HG03060 (cell line): ENCODE results near the gene ATP5PO.
"Not testable (repeated sequence)": the region's sequence is repeated elsewhere in the genome, so short reads cannot be mapped to it uniquely, and the experiment has no call there.

Experiments
- ATAC-seq: cut with Tn5 transposase; IDR thresholded peaks from one replicate; pipeline ENCODE4 v1.9.1; 2021; ENCODE audit warnings: low read depth, moderate number of reproducible peaks; ENCODE audit not compliant: unreplicated experiment

ATP5PO gene

DNA sequence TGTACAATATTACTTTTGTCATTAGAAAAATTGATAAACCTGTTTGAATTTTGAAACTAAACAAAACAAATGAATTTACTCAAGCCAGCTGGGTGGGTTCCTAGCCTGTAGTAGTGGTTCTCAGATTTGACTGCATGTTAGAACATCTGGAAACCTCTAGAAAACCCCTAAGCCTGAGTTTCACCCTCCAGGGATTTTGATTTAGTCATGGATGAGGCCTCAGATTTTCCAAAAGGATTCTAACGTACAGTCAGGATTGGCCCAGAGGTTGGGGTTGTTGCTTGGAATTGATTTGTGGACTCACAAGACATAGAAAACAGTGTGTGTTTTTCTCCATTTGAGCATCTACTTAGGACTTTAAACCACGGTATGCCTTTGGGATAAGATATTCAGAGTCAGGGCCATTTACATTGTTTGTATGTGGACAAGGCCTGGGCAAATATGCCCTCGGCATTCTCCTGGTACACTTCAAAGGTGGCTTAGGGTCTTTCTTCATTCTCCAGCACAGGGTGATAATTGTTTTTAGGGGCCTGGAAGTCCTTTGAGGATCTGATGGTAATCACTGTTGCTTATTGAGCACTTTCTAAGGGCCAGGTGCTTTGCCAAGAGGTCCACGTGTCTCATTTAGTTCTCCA is 42.6 kb downstream of the ATP5PO start:
- no peak for ATAC-seq

DNA sequence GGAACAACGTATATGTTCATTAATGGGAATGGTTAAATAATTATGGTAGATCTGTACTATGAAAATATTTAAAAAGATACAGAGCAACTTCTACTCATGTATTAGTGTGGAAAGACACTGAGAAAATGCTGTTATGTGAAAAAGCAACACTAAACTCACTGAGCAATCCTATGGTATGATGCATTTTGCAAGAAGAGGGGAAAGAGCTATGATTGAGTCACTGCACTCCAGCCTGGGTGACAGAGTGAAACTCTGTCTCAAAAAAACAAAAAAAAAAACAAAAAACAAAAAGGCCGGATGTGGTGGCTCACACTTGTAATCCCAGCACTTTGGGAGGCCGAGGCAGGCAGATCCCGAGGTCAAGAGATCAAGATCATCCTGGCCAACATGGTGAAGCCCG is 44.4 kb downstream of the ATP5PO start:
- no peak for ATAC-seq

DNA sequence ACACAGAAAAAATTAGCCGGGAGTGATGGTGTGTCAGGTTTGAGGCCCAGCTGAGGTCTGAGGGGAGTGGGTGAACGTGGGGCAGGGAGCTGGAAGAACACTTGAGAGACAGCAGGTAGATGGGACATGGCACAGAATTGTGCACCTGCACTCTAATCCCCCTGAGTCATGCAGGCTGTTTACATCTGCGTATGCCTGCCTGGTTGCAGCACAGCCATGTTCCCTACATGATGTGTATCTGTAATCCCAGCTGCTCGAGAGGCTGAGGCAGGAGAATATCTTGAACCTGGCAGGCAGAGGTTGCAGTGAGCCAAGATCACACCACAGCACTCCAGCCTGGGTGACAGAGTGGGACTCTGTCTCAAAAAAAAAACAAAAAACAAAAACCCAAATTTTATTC is 44.8 kb downstream of the ATP5PO start:
- no peak for ATAC-seq

DNA sequence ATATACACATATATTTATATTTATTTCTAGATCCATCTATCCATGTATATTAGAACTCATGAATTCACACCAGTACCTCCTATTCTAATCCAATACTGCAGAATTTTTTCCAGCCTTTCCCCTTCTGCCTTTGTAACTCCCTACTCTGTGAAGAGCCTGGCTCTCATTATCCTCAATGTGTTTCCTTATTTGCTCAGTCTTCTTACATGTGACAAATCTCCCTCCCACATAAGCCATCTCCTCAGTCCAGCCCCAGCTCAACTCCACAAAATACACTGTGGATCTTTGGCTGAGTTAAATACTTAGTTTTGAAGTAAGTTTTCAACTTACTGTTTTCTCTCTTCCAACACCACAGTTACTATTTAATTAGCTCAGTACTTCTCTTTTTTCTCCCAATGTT is 45.7 kb downstream of the ATP5PO start:
- ATAC-seq, result no peak

DNA sequence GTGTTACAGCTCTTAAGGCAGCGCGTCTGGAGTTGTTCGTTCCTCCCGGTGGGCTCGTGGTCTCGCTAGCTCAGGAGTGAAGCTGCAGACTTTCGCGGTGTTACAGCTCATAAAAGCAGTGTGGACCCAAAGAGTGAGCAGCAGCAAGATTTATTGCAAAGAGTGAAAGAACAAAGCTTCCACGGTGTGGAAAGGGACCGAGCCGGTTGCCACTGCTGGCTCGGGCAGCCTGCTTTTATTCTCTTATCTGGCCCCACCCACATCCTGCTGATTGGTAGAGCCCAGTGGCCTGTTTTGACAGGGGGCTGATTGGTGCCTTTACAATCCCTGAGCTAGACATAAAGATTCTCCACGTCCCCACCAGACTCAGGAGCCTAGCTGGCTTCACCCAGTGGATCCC is 47.7 kb downstream of the ATP5PO start:
- not testable (repeated sequence) for ATAC-seq

DNA sequence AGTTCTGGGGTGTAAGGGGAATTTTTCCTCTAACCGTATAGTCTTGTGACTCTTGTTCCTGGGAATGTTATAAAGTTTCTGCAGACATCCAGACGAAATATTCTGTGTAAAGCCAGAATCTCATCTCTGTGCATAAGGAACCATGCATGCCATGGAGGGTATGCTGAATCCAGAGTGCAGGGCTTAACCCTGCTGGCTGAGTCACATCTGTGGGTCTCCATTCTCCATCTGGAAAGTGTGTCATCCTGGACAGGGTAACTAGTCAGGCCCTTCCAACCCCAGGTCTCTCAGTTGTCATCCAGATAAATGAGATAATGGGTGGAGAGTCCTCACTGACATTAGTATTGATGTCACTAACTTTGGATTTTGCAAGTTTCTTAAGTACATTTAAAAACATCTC is 48.8 kb downstream of the ATP5PO start:
- no peak for ATAC-seq

DNA sequence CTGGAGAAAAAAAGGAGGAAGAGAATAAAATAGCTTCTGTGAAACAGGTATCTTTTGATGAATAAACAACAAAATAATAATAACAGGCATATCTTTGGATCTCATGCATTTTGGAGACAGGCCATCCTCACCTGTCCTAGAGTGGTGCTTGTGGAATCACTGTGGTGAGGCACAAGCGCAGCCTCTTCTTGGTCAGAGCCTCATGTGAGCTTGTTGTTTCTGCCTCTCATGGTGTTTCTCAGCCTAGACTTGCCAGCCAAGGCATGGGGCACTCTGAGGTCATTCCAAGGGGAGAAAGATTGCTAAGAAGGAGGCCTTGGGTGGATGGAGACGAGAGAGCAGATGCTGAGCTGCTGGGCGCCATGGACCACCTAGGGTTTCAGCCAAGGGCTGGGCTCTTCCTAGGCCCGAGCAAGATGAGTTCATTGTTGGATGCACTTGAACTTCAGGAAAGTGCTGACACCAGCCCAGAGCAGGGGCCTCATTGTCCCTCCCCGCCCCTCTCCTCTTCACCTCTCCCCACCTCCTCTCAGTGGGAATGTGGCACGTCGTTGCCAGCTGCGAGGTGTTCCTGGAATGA is 49.5 kb downstream of the ATP5PO start:
- no peak for ATAC-seq

DNA sequence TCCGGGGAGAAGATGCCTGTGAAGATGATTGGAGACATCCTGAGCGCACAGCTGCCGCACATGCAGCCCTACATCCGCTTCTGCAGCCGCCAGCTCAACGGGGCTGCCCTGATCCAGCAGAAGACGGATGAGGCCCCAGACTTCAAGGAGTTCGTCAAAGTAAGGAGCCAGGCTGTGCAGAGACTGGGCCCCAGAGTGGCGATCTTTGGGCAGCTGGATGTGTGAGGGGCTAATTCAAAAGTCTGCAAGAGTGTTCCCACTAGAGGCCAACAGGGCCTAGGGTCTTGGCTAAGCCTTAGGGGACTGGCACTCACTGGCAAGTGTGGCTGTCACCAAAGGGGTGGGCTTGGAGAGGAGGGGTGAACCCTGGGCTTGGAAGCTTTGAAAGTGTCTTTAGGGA is 50.4 kb downstream of the ATP5PO start:
- ATAC-seq, result no peak

DNA sequence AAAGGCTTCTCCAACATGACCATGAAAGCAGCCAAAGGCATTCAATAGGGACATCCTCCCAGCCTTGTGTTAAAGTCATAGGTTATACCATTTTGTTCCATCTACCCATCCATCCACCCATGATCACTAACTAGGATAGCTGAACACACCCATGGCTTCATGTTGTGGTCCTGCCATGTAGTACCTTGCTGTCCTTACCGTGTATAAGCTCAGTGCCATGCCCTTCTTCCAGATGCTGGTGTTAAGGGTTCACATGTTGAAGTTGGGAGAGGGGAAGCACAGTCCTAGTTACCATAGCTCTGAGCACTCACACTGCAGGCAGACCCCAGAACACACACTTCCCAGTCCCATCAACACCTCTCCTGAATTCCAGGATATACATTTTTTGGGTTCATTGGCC is 51.5 kb downstream of the ATP5PO start:
- no peak for ATAC-seq

DNA sequence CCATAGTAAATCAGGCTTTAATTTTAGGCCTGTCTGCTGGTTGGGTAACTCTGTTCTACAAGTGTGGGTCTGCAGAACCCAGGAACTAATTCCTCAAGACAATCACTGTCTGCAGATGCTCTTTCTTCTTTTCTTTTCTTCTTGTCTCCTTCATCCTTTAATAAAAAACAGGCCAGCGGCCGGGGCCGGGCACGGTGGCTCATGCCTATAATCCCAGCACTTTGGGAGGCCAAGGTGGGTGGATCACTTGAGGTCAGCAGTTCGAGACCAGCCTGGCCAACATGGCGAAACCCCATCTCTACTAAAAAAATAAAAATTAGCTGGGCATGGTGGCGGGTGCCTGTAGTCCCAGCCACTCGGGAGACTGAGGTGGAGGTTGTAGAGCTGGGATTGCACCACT is 52.4 kb downstream of the ATP5PO start:
- not testable (repeated sequence) for ATAC-seq

DNA sequence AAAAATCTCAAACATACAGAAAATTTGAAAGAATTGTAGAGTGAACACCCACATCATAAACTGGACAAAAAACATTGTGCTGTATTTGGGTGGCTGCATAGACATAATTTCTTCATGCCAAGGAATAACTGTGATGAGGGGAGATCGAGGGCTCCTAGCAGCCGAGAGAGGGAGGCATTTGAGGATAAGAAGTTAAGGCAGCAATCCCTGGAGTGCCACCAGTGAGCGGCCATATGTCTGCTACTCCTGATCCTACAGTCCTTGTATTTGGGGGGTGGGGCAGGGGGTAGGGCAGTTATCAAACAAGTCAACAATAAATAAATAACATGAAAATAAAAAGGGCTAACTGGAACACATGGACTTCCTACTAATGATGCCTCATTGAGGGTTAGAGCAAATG is 54.5 kb downstream of the ATP5PO start:
- ATAC-seq, result no peak

DNA sequence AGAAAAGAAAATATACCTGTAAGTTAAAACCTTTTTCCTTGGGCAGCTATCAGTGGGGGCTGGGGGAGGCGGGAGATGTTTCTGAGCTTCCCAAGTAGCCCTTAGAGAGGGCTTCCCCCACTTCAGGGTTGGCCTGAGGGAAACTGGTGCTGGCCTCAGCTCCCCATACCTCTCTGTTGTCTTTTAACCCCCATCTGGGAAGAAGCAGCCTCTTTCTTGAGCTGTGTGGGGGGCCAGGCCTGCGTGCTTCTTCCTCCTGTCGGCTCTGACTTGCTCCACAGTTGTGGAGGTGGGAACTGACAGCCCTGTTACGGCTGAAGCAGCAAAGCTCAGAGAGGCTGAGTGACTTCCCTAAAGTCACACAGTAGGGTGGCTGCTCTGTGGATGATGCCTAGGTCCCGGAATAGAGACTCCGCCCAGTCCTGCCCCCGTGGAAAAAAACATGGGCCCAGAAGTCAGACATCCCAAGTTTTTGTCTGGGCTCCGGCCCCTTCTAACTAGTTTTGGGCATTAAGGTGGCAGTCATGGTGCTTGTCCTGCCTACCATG is 55.2 kb downstream of the ATP5PO start:
- no peak for ATAC-seq

DNA sequence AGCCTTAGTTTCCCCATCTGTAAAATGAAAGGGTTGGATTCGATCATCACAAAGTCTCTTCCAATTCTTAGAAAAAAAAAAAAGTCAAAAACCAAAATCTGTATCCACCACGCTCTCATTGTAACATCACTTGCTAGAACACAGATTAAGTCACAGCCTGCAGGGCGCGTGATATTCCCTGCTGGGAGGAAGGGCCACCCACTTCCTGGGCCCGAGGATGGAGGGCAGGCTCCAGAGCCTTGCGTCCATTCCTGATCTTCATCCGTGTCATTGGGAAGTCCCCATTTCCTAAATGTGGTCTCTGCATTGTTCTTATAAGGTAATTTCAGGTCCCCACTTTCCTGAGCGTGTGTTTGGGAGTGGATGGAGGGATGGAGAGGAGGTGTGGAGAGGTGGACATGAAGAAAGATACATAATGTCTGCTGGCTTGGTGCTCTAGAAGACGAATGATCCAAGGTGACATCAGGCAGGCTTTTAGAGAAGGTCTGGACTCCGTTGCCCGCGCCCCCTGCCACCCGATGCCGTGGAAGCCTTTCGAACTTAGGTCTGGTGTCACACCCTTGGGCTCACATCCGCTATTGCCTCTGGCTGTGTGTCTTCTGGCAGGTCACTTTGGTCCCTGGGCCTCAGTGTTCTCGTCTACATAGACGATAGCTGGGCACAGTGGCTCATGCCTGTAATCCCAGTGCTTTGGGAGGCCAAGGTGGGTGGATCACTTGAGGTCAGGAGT is 56.1 kb downstream of the ATP5PO start:
- no peak for ATAC-seq

DNA sequence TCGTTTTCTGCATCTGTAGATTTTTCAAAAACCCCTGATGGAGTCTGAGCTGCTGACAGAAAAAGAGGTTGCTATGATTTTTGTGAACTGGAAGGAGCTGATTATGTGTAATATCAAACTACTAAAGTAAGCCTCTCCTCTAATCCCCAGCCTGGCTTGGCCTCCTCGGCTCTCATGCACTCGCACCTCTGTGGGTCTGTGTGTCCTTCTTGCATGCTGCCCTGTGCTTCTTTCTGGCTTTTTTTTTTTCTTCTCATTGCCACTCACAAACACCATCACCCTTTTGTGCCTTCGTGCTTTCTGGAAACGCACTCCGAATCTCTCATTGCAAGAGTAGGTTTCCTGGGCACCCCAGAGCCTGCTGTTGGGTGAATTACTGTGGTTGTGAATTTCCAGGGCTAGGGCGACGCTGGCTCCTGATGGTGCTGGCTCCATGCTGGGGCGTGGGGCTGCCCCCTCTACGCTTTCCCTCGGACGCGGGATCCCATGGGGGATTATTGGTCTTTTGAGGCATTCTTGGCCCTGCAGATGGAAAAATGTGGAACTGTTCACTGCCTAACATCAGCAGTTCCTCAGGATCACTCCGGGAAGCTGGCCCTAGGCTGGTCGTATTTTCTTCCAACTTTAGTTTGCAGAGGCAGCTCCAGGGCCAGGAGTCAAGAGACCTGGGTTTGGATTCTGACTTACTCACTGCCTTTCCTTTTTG is 56.8 kb downstream of the ATP5PO start:
- no peak for ATAC-seq

DNA sequence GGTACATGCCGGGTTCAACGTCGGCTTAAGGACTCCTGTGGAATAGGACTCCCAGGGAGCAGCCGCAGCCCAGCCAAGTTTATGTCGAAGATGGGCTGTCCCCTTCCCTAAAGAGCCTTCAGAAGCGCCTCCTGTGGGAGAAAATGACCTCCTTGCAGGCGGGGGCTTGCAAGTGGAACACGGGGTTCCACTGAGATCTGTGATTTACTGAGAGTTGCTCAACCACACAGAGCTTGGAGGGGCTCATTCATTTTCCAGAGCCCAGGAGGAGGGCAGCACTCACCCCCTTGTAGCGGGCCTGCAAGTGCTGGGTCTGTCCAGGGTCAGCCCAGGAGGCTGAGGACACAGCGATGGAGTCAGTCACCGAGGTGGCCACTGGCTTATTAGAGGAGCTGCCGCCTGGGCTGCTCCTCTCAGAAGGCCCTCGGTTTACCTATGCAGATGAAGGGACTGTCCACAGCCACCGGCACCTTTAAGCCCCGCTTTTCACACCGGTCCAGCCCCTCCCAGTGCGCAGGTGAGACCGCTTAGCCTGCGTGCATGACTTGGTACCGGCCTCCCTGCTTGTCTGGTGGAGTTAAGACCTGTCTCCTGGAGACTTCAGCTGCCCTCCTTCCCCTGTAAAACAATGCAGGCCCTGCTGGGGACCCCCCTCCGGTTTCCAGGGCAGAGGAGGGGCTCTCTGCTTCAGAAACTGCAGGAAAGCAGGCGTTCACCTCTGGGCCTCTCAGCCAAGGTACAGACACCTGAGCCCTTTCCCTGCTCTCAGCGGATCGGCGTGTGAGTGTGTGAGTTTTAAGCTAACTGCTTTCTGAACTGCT is 57.5 kb downstream of the ATP5PO start:
- no peak for ATAC-seq

DNA sequence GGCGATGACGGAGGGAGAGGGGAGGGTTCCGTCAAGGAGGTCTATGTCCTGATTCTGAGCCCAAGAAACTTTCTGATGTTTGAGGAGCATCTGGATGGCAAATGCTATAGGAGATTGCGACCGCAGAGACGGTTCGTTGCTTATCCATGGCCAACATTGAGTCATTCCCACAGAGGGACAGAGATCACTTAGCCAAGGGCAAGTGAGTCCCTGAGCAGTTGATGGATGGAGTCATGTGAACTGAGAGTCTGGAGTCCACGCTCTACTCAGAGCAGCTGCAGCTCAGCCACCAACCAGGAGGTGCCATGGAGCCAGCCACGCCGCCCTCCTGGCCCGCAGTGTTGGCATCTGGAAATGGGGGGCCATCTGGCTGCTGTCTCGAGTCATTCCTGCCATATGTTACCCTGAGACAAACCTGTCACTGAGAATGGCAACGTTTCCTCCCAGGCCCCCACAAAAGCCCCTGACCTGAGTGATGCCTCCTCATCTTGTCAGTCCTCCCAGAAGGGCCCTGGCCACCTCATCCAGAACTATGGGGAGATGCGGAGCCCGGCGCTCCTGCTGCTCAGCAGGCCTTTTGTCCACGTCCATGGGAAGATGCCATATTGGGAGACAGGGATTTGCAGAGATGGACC is 58.6 kb downstream of the ATP5PO start:
- no peak for ATAC-seq

DNA sequence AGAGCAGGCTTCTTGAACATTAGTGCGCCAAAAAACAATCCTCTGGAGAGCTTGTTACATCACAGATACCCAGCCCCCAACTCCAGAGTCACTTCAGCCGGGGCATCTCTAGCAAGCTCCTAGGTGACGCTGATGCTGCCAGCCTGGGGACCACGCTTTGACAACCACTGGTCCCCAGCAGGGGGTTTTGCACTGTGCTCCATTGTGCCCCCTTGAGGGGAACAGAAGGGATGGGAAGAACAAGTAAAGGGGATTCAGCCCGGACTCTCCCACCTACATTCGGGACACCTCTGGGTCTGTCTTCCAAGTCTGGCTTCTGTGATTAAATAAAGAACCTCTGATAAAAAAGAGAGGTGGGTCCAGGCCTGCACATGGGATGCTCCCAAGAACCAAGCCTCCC is 60.4 kb downstream of the ATP5PO start:
- ATAC-seq, result no peak

DNA sequence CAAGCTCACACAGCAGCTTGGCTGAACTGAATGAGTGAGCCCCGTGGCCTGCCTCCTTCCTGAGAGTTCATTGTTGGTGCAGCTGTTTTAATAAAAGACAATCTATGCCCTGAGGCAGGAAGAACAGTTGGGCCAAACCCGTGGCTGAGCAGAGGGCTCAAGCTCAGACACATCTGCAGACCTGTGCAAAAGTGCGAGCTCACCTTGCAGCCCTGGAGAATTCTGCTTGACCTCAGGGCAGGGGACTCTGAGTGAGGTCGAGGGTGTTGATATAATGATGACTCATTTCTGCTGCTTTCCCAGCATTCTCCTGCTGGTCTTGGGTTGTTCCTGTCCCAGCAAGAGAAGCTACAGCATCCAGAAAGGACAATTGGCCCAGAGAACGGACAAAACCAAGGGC is 61.0 kb downstream of the ATP5PO start:
- ATAC-seq, result no peak
